HCT116 (cell line): ENCODE data around the gene ZBTB38. TPM values are rescaled to one million over a fixed set of nuclear protein-coding genes. Genes with fewer than 3 reads are reported as not detected.

Experiments used
- ATAC-seq: fragments of 200-7000 bp; cut with Tn5 transposase; 2 replicates; pipeline ENCODE4 v1.9.1; 2020; ENCODE audit warnings: mild to moderate bottlenecking, moderate library complexity
- BruUV-seq: library from RNA; stranded (reverse); fragments of 400-500 nt; replicated peaks from 2 replicates; lab custom pipeline; 2021; lab: Mats Ljungman, UMichigan
- CTCF ChIA-PET: fragments of 300-600 bp; sonication (Branson Sonifier 250); formaldehyde crosslinking; loops from one replicate; lab custom pipeline; 2021; ENCODE audit warnings: antibody characterized with exemption; lab: Charles Lee
- POLR2A ChIA-PET: fragments of 300-600, 350-600 bp; sonication (Branson Sonifier 250); formaldehyde crosslinking; loops from one replicate; lab custom pipeline; 2021; ENCODE audit warnings: antibody characterized with exemption; lab: Charles Lee
- RAD21 ChIA-PET, 2 experiments: fragments of 300-600 bp; sonication (Branson Sonifier 250); formaldehyde crosslinking; loops; one replicate each; lab custom pipeline; 2023; ENCODE audit warnings: low total read pairs in 2 of 2; ENCODE audit not compliant: uncharacterized antibody in 2 of 2, unreplicated experiment in 2 of 2, low non-redundant PET in 1 of 2; lab: Charles Lee
- DNase-seq: peaks from one replicate; pipeline ENCODE4 v3.0.0-alpha.2; 2010; ENCODE audit warnings: low read depth, low spot score
- H2AFZ ChIP-seq: fragments of 200-600 bp; shearing (Covaris generic), sonication (generic); 2 replicates; pipeline ENCODE4 v1.6.1; 2017; ENCODE audit warnings: low read depth, mixed run types, mixed read lengths, antibody characterized with exemption, low read length; ENCODE audit not compliant: poor library complexity, severe bottlenecking
- H3K27ac ChIP-seq: 2 replicates; pipeline ENCODE4 v1.5.1; 2012; ENCODE audit warnings: low read depth, low read length
- H3K27me3 ChIP-seq: fragments of 200-600 bp; sonication (generic); 2 replicates; pipeline ENCODE4 v1.6.1; 2016; ENCODE audit warnings: mixed run types, low read length, mixed read lengths; ENCODE audit not compliant: insufficient read depth
- H3K36me3 ChIP-seq, 2 experiments: fragments of 200-500 bp in 1 of 2; fragments of 200-600 bp in 1 of 2; sonication (Bioruptor generic) in 1 of 2; sonication (generic) in 1 of 2; 2 replicates each; pipeline versions ENCODE4 v1.5.1 to v1.6.1; 2014 to 2016; ENCODE audit warnings: low read length in 2 of 2, inconsistent platforms in 1 of 2, mixed read lengths in 1 of 2, mixed run types in 1 of 2; ENCODE audit not compliant: insufficient read depth in 2 of 2, control insufficient read depth in 1 of 2
- H3K4me1 ChIP-seq, 2 experiments: fragments of 200-600 bp in 1 of 2; sonication (generic) in 1 of 2; 2 replicates each; pipeline versions ENCODE4 v1.5.1 to v1.6.1; 2012 to 2017; ENCODE audit warnings: low read length in 2 of 2, inconsistent platforms in 1 of 2, mild to moderate bottlenecking in 1 of 2, mixed read lengths in 1 of 2, mixed run types in 1 of 2, moderate library complexity in 1 of 2; ENCODE audit not compliant: insufficient read depth in 2 of 2, control insufficient read depth in 1 of 2
- H3K4me2 ChIP-seq: fragments of 200-600 bp; sonication (generic); 2 replicates; pipeline ENCODE4 v1.6.1; 2017; ENCODE audit warnings: mixed run types, low read length, mixed read lengths
- H3K4me3 ChIP-seq, 2 experiments: fragments of 200-600 bp in 1 of 2; sonication (generic) in 1 of 2; replicated peaks in 1 of 2; 2 replicates each; pipeline ENCODE4 v1.5.1; 2011 to 2016; ENCODE audit warnings: low read length in 2 of 2, control low read depth in 1 of 2, low read depth in 1 of 2, mild to moderate bottlenecking in 1 of 2, mixed read lengths in 1 of 2, mixed run types in 1 of 2
- H3K79me2 ChIP-seq: fragments of 200-600 bp; sonication (generic); 2 replicates; pipeline ENCODE4 v1.6.1; 2017; ENCODE audit warnings: mild to moderate bottlenecking, mixed run types, low read length, moderate library complexity, mixed read lengths; ENCODE audit not compliant: insufficient read depth
- H3K9ac ChIP-seq: fragments of 200-600 bp; sonication (generic); 2 replicates; pipeline ENCODE4 v1.6.1; 2016; ENCODE audit warnings: low read length, mixed read lengths
- H3K9me2 ChIP-seq: fragments of 200-600 bp; sonication (generic), shearing (Covaris generic); 2 replicates; pipeline ENCODE4 v1.6.1; 2017; ENCODE audit warnings: mixed run types, mild to moderate bottlenecking, moderate library complexity; ENCODE audit not compliant: insufficient read depth
- H3K9me3 ChIP-seq, 2 experiments: fragments of 200-500 bp in 1 of 2; fragments of 200-600 bp in 1 of 2; sonication (Bioruptor generic) in 1 of 2; sonication (generic) in 1 of 2; 2 replicates each; pipeline ENCODE4 v1.6.1; 2014 to 2017; ENCODE audit warnings: low read length in 2 of 2, mixed read lengths in 2 of 2, inconsistent platforms in 1 of 2, low read depth in 1 of 2, mild to moderate bottlenecking in 1 of 2, mixed run types in 1 of 2, moderate library complexity in 1 of 2; ENCODE audit not compliant: control insufficient read depth in 1 of 2, insufficient read depth in 1 of 2
- H4K20me1 ChIP-seq: fragments of 200-600 bp; sonication (generic), shearing (Covaris generic); 2 replicates; pipeline ENCODE4 v1.6.1; 2017; ENCODE audit warnings: mixed run types, mild to moderate bottlenecking, moderate library complexity; ENCODE audit not compliant: insufficient read depth
- ATF3 ChIP-seq: IDR thresholded peaks from 2 replicates; pipeline ENCODE4 v1.6.1; 2012
- CBX3 ChIP-seq: IDR thresholded peaks from 2 replicates; pipeline ENCODE4 v1.6.1; 2012; ENCODE audit warnings: low read depth
- CTCF ChIP-seq, 3 experiments: fragments of 200-600 bp in 1 of 3; sonication (generic) in 1 of 3; IDR thresholded peaks in 2 of 3; conservative IDR thresholded peaks in 1 of 3; 2 replicates each; pipeline ENCODE4 v1.5.1; 2012 to 2017; ENCODE audit warnings: low read depth in 2 of 3, low read length in 2 of 3, antibody characterized with exemption in 1 of 3, borderline replicate concordance in 1 of 3, control low read depth in 1 of 3, mild to moderate bottlenecking in 1 of 3, mixed read lengths in 1 of 3, mixed run types in 1 of 3, moderate library complexity in 1 of 3; ENCODE audit not compliant: insufficient read depth in 1 of 3
- EGR1 ChIP-seq: IDR thresholded peaks from 2 replicates; pipeline ENCODE4 v1.6.1; 2012; ENCODE audit warnings: low read depth
- ELF1 ChIP-seq: IDR thresholded peaks from 2 replicates; pipeline ENCODE4 v1.6.1; 2012; ENCODE audit warnings: low read depth, borderline replicate concordance
- EZH2phosphoT487 ChIP-seq: fragments of 200-600 bp; IDR thresholded peaks from 2 replicates; pipeline ENCODE4 v1.6.1; 2018; ENCODE audit warnings: antibody characterized with exemption, borderline replicate concordance
- FOSL1 ChIP-seq: IDR thresholded peaks from 2 replicates; pipeline ENCODE4 v1.6.1; 2012; ENCODE audit warnings: low read depth
- JUND ChIP-seq: IDR thresholded peaks from 2 replicates; pipeline ENCODE4 v1.6.1; 2012
- MAX ChIP-seq: IDR thresholded peaks from 2 replicates; pipeline ENCODE4 v1.6.1; 2012
- POLR2A ChIP-seq: IDR thresholded peaks from 2 replicates; pipeline ENCODE4 v1.7.0; 2011; ENCODE audit warnings: borderline replicate concordance; ENCODE audit not compliant: insufficient read depth, insufficient read length; ENCODE audit errors: extremely low read depth
- RAD21 ChIP-seq: IDR thresholded peaks from 2 replicates; pipeline ENCODE4 v1.6.1; 2012; ENCODE audit warnings: low read depth, mild to moderate bottlenecking
- REST ChIP-seq: IDR thresholded peaks from 2 replicates; pipeline ENCODE4 v1.6.1; 2012; ENCODE audit warnings: low read depth
- SIN3A ChIP-seq: IDR thresholded peaks from 2 replicates; pipeline ENCODE4 v1.6.1; 2012; ENCODE audit warnings: low read depth
- SP1 ChIP-seq: IDR thresholded peaks from 2 replicates; pipeline ENCODE4 v1.6.1; 2012; ENCODE audit warnings: low read depth
- TCF7L2 ChIP-seq: IDR thresholded peaks from 2 replicates; pipeline ENCODE4 v1.7.0; 2011; ENCODE audit warnings: borderline replicate concordance, inconsistent platforms; ENCODE audit not compliant: insufficient read depth, insufficient read length; ENCODE audit errors: extremely low read depth
- YY1 ChIP-seq: IDR thresholded peaks from 2 replicates; pipeline ENCODE4 v1.6.1; 2011; ENCODE audit warnings: low read length, low read depth, moderate library complexity, mild to moderate bottlenecking; ENCODE audit not compliant: insufficient replicate concordance; ENCODE audit errors: extremely low read depth
- ZFX ChIP-seq: fragments of 450-650 bp; IDR thresholded peaks from 2 replicates; pipeline ENCODE4 v1.6.1; 2017
- ZNF274 ChIP-seq: fragments of 200-500 bp; sonication (Bioruptor generic); IDR thresholded peaks from 2 replicates; pipeline ENCODE4 v1.6.1; 2014; ENCODE audit warnings: mild to moderate bottlenecking, low read depth, low read length, inconsistent platforms
- intact Hi-C: fragments of 100-400 bp; cut with micrococcal nuclease; formaldehyde crosslinking; loops from 2 replicates; pipeline ENCODE4 v1.10.0; 2022
- total RNA-seq: library from RNA; stranded (reverse); gene quantifications from one replicate; pipeline ENCODE4 v1.2.1, GENCODE V29; 2021; ENCODE audit not compliant: unreplicated experiment

ZBTB38 gene
- total RNA-seq, 1 experiment from 2014 or later: 33.5 TPM

- Histone ChIP-seq H3K79me2 (0 out of 2 replicates have a peak, but pooled peaks cover 3% of the 10 kb centered on the region), H3K36me3 (peaks cover 0 to 8% of the 10 kb centered on the region in 2 experiments; a peak in 1 of 4 replicates), H3K9ac (no peak overlapping the region), H3K4me1 (peaks cover 10 to 19% of the 10 kb centered on the region in 2 experiments), H3K27me3 (no peaks in the 10 kb centered on the region), H4K20me1 (no peaks in the 10 kb centered on the region), H3K27ac (no peak overlapping the region), H2AFZ (no peak overlapping the region), H3K9me2 (no peaks in the 10 kb centered on the region), H3K4me3 (no peak overlapping the region), H3K9me3 (no peaks in the 10 kb centered on the region), H3K4me2 (no peak overlapping the region)
- ChIA-PET RAD21 (no interaction called here), CTCF (no interaction called here), POLR2A (no interaction called here)
- ATAC-seq: no peak
- no peak for DNase-seq
- no peak for TF ChIP-seq EGR1
- TF ChIP-seq RAD21: no peak
- TF ChIP-seq MAX: no peak
- no peak for TF ChIP-seq ZFX
- TF ChIP-seq ELF1: no peak
- TF ChIP-seq FOSL1: no peak
- no peak for TF ChIP-seq SIN3A
- no peak for TF ChIP-seq REST
- no peak for TF ChIP-seq EZH2phosphoT487
- no peak for TF ChIP-seq POLR2A
- no peak for TF ChIP-seq YY1
- no peak for TF ChIP-seq SP1
- no peak for TF ChIP-seq CBX3
- TF ChIP-seq ATF3: no peak
- TF ChIP-seq ZNF274: no peak
- no peak for TF ChIP-seq TCF7L2
- no peak for TF ChIP-seq JUND
- TF ChIP-seq CTCF (IDR thresholded peaks at IDR 0.05 in 2 of 3, conservative IDR thresholded peaks at IDR 0.05 in 1 of 3; ENCODE audit: borderline replicate concordance in 1 of 3, insufficient read depth in 1 of 3, low read depth in 2 of 3, low read length in 2 of 3): no peak
- intact Hi-C loops: no loop called here
- no TSS peak for BruUV-seq
Measured at GRCh38 chr3:141405591-141405990, 37.3 kb downstream of the ZBTB38 start.
